Stimulated activated CD8-positive, alpha-beta memory T cell treated with anti-CD3 and anti-CD28 coated beads, Interleukin-12 subunit alpha, Interleukin-12 subunit beta, amount 100 ng/mL, for 24 hours (primary cell): ENCODE results near the gene MUC5AC.
"Not testable (repeated sequence)": the region's sequence is repeated elsewhere in the genome, so short reads cannot be mapped to it uniquely, and the experiment has no call there.

ENCODE experiments used
- DNase-seq: peaks from one replicate; pipeline ENCODE4 v3.0.0-alpha.2; 2020; ENCODE audit errors: extremely low read depth

The MUC5AC gene, protein sequence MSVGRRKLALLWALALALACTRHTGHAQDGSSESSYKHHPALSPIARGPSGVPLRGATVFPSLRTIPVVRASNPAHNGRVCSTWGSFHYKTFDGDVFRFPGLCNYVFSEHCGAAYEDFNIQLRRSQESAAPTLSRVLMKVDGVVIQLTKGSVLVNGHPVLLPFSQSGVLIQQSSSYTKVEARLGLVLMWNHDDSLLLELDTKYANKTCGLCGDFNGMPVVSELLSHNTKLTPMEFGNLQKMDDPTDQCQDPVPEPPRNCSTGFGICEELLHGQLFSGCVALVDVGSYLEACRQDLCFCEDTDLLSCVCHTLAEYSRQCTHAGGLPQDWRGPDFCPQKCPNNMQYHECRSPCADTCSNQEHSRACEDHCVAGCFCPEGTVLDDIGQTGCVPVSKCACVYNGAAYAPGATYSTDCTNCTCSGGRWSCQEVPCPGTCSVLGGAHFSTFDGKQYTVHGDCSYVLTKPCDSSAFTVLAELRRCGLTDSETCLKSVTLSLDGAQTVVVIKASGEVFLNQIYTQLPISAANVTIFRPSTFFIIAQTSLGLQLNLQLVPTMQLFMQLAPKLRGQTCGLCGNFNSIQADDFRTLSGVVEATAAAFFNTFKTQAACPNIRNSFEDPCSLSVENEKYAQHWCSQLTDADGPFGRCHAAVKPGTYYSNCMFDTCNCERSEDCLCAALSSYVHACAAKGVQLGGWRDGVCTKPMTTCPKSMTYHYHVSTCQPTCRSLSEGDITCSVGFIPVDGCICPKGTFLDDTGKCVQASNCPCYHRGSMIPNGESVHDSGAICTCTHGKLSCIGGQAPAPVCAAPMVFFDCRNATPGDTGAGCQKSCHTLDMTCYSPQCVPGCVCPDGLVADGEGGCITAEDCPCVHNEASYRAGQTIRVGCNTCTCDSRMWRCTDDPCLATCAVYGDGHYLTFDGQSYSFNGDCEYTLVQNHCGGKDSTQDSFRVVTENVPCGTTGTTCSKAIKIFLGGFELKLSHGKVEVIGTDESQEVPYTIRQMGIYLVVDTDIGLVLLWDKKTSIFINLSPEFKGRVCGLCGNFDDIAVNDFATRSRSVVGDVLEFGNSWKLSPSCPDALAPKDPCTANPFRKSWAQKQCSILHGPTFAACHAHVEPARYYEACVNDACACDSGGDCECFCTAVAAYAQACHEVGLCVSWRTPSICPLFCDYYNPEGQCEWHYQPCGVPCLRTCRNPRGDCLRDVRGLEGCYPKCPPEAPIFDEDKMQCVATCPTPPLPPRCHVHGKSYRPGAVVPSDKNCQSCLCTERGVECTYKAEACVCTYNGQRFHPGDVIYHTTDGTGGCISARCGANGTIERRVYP (N-terminal part only)

GRCh38 chr11:1157645-1158591 is at the start of gene MUC5AC:
Gene MUC5AC, plus strand, starts transcription at chr11:1157953. Its CDS starts 47 bp downstream, at chr11:1158000.
- no peak for DNase-seq

- no peak for DNase-seq
Measured at GRCh38 chr11:1108246-1108900, 49.4 kb upstream of the MUC5AC start.

DNA sequence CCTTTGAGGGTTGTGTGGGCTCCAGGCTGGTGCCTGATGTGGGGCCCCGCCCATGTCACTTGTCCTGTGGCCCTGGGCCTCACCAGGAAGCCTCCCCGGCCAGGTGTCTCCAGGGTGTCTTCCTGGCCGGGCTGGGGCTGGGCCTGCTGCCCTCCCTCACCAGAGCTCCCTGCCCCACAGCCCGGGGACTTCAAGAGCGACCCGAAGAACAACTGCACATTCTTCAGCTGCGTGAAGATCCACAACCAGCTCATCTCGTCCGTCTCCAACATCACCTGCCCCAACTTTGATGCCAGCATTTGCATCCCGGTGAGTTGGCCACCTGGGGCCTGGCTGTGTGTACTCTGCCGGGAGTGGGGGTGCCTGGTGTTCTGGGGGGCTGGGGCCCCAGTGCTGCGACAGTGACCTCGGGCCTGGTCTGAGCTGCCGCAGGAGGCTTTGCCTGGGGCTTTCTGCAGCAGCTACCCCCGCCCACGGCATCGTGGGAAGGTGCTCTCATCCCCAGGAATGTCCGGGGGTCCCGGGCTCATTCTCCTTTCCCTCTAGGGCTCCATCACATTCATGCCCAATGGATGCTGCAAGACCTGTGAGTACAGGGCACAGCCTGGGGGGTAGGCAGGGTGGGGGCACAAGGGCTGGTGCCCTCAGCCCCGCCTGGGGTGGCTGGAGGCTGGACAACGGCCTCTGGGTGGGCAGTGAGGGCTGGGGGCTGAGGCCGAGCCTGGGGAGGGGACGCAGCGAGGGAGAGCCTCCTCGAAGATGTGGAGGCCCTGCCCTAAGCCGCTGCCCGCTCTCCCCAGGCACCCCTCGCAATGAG is 48.4 kb upstream of the MUC5AC start:
- no peak for DNase-seq

GRCh38 chr11:1109918-1110705 is 47.6 kb upstream of the MUC5AC start:
- DNase-seq: no peak

DNA sequence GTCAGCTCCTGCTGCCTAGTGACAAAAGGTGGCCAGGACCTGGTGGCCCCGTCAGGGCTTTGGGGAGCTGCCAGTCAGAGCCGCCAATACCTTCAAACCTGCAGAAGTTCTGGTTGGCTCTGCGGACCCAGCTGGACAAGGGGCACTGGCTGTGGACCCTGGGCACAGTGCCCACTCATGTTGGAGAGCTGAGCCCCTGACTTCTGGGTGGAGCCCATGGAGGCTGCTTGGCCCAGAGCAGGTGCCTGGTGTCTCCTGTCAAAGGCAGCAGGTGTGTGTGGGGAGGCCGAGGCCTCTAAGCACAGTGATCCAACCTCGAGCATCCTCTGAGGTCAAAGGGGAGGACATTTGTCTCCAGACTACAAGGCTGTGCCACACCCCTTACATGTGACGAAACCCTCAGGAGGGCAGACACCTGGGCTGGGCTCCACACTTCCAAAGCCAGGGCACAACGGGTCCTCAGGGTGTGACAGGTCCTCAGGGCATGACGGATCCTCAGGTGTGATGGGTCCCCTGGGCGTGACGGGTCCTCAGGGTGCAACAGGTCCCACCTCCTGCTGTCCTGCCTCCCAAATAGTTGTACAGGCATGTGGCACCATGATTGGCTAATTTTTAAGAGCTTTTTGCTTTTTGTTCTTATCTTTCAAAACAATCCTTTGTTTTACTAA is 46.1 kb upstream of the MUC5AC start:
- DNase-seq: no peak

DNA sequence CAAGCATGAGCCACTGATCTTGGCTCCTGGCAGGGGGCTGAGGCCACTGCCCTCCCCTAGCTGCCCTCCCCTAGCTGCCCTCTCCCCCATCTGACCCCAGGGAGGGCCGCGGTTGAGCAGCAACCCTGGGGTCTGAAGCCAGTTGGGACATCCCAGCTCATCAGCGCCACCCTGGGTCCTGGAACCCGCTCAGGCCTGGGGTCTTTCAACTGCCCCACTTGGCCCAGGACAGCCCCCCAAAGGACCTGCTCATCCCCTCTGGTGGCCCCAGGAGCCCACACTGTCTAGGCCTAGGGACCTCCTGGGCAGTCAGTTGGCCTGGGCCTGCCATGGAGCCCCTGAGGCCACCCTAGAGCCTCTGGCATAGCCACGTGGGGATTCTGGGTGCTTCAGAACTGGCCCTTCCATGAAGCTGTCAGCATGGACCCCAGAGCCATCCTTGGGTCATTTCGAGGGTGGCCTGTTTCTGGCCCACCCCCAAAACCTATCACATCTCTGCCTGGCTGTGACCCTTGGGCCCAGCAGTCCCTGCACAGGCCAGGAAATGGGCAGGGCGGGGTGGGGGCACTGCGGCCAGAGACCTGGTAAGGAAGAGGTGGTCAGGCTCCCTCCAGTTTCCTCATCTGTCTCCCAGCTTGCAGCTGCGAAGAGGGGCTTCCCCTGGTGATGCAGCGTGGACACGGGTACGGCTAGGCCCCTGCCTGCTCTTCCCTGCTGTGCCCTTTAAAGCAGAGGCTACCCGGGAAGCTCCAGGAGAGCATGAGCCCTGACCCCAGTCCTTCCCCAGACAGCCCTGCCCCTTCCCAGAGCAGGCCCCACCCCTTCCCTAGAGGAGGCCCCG is 45.2 kb upstream of the MUC5AC start:
- DNase-seq: no peak

DNA sequence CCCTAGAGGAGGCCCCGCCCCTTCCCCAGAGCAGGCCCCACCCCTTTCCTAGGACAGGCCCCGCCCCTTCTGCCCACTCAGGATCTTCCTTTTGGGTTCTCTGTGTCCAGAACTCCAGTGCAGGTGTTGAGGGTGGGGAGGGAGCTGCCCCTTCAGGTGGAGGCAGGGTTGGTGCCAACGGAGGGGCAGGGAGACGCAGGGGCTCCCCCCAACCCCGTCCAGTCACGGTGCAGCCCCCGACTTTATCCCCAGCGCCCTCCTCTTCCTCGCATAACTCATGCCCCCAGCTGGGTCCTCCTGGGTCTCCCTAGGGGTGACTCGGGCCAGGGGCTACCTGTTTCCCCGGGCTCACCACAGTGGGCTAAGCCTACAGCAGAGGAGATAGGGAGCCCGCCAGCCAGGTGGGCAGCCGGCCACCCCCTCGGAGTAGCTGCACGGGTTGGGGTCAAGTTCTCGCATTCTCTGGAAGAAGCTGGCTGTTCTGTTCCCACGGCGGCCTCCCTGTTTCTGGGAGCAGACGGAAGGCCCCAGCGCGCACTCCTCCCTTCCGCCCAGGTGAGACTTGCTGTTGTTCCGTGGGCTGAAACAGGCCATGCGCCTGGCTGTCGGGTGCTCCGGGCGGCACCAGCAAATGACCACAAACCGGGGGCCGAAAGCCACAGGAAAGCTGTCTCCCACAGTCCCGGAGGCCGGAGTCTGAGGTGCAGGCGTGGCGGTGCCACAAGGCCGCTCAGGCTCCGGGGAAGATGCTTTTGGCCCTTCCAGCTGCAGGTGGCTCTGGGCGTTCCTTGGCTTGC is 44.1 kb upstream of the MUC5AC start:
- no peak for DNase-seq

DNA sequence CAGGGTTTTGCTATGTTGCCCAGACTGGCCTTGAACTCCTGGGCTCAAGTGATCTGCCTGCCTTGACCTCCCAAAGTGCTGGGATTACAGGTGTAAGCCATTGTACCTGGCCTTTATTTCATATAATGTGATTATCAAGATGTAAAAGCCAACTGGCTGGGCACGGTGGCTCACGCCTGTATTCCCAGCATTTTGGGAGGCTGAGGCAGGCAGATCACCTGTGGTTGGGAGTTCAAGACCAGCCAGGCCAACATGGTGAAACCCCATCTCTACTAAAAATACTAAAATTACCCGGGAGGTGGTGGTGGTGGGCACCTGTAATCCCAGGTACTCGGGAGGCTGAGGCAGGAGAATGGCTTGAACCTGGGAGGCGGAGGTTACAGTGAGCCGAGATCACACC is 42.5 kb upstream of the MUC5AC start:
- not testable (repeated sequence) for DNase-seq

DNA sequence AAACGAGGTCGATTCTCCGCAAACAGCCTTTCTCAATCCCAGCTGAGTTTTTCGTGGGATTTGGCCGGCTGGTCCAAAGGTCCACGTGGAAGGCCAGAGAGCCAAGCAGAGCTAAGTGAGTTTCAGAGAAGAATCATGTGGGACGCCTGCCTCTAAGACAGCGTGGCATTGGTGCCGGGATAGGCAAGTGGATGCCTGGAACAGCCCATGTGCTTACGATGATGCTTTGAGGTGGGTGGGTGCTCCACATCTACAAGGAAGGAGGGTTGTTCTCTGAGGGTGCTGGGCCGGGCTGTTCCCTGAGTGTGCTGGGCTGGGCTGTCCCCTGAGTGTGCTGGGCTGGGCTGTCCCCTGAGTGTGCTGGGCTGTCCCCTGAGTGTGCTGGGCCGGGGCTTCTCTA is 41.6 kb upstream of the MUC5AC start:
- DNase-seq: no peak

GRCh38 chr11:1116666-1117390 is 40.9 kb upstream of the MUC5AC start:
- no peak for DNase-seq

- DNase-seq: no peak
Measured at GRCh38 chr11:1117992-1118391, 39.8 kb upstream of the MUC5AC start.

DNA sequence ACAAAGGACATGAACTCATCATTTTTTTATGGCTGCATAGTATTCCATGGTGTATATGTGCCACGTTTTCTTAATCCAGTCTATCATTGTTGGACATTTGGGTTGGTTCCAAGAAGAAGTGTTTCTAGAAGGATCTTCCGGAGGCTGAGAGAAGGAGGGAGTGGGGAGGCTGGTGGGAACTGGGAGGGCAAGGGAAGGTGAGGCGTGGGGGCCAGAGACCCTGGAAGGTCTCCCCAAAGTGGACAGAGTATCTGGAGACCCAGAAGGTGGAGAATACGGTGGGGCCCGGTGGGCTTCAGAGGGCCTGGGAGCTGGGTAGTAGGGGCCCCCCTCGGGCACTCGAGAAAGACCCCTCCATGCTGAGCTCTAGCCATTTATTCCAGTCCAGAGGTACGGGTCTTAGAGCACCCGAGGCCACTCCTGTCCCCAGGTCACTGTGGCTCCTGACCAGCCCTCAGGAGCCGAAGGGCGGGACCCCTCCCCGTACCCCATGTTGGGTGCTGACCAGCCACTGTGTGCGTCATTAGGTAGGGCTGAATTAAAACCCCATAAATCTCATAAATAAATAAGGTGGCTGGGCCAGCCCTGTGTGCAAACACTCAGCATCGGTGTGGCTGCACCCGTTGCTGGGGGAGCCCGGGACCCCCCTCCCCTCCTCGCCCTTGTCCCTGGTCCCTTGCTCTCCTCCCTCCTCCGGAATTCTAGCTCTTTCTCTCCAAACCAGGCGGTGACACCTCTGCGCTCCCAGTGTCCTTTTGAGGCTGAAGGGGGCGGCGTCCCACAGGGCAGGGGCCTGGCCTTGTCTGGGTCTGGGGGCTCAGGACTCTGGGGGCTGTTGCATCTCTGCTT is 38.8 kb upstream of the MUC5AC start:
- DNase-seq: no peak

DNA sequence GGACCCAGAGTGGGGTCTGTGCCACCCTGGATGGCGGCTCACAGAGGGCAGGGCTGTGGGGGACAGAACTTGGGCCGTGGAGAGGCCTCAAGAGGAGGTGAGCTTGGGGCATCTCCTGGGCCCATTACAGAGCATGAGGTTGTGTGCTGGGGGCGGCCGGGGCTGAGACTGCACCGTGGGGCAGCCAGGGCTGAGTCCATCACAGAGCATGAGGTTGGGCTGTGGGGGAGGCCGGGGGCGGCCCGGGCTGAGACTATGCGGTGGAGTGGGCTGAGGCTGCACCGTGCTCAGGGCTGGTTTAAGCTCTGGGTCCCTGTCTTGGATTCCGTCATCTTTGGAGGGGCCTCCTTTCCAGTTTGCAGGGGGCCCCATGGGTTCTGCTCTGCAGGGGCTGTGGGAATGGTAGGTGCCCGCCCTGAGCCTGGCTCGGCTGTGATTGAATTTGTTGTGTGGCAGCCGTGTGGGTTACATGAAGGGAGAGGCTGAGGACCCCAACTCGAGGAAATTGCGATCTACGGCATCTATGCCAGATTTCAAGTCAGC is 38.1 kb upstream of the MUC5AC start:
- no peak for DNase-seq
